HL-60/S4 treated with phorbol 12-myristate 13-acetate at 8.2 ng/mL for 4 days and 3 days (cell line): ENCODE results near the gene MFNG.
"Not testable (repeated sequence)": the region's sequence is repeated elsewhere in the genome, so short reads cannot be mapped to it uniquely, and the experiment has no call there.

Experiments used
- in situ Hi-C: fragments of 300-500 bp; cut with MboI; formaldehyde crosslinking; loops from 2 replicates; pipeline ENCODE4 v1.15.0; 2022; ENCODE audit warnings: low sequenced_read_pairs

MFNG gene

GRCh38 chr22:37486224-37486845, at the start of gene MFNG:
Gene MFNG (minus strand): TSS chr22:37486384. CDS start chr22:37486177, 207 bp downstream.
- in situ Hi-C loops: no loop called here

- in situ Hi-C loops: no loop called here
Observed at GRCh38 chr22:37535159-37535558, 49.0 kb upstream of the MFNG start.

GRCh38 chr22:37534445-37534844, 48.3 kb upstream of the MFNG start:
- in situ Hi-C loops: no loop called here

DNA sequence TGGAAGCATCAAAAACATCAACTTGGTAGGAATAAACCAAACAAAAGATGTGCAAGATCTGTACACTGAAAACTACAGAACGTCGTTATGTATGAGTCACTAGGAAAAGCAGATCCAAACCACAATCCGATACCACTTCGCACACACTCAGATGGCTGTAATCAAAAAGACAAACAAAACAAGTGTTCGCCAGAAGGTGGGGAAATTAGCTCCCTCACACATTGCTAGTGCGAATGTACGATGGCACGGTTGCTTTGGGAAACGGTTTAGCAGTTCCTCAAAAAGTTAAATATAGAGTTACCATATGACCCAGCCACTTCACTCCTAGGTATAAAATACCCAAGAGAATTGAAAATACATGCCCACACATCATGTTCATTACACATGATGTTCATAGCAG, 47.8 kb upstream of the MFNG start:
- in situ Hi-C loops: no loop called here

- in situ Hi-C loops: no loop called here
Observed at GRCh38 chr22:37529652-37530345, 43.6 kb upstream of the MFNG start.

DNA sequence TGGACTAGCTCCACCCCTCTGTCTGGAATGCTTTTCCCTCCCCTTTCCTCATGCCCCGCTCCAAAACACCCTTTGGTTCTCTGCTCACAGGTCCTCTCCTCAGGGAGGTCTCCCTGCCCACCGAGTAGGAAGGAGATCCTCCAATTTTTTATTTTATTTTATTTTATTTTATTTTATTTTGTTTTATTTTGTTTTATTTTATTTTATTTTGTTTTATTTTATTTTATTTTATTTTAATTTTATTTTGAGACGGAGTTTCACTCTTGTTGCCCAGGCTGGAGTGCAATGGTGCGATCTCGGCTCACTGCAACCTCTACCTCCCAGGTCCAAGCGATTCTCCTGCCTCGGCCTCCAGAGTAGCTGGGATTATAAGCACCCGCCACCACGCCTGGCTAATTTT, 41.8 kb upstream of the MFNG start:
- in situ Hi-C loops: not testable (repeated sequence)

DNA sequence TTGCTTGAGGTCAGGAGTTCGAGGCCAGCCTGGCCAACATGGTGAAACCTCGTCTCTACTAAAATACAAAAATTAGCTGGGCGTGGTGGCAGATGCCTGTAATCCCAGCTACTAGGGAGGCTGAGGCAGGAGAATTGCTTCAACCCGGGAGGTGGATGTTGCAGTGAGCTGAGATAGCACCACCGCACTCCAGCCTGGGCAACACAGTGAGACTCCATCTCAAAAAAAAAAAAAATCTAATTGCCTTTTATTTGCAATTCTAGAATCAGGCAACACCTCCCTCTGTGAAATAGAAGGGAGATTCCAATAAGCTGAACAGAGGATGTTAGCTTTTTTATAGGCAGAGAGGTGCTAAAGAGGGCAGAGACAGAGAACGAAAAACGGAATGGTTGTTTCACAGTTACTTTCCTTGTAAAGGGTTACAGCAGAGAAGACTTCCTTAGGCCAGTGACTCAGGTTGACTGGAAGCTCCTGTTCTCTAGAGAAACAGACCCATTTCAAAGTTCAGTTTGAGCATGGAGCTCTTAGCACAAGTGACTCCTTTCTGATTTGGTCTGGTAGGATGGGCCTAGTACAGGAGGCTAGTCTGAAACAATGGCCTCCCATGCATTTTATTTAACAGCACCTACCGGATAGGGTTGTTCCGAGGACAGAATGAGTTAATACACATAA, 41.0 kb upstream of the MFNG start:
- in situ Hi-C loops: not testable (repeated sequence)

DNA sequence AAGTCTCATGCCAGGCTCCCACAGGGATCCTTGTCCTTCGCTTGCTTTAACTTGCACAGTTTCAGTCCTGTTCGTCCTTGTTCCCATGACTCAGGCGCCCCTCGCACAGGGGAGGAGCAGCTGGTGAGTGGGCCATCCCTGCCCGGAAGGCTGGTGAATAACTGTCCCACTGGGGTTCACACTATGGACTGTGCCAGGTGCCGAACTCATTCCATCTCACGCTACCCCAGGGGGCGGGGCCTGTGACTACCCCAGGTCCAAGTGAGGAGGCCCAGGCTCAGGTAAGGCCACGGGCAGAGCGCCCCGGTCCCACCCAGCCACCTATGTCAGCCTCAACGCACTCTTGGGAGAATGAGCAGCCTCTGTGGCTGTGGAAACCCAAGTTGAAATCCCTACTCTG, 40.2 kb upstream of the MFNG start:
- in situ Hi-C loops: no loop called here

DNA sequence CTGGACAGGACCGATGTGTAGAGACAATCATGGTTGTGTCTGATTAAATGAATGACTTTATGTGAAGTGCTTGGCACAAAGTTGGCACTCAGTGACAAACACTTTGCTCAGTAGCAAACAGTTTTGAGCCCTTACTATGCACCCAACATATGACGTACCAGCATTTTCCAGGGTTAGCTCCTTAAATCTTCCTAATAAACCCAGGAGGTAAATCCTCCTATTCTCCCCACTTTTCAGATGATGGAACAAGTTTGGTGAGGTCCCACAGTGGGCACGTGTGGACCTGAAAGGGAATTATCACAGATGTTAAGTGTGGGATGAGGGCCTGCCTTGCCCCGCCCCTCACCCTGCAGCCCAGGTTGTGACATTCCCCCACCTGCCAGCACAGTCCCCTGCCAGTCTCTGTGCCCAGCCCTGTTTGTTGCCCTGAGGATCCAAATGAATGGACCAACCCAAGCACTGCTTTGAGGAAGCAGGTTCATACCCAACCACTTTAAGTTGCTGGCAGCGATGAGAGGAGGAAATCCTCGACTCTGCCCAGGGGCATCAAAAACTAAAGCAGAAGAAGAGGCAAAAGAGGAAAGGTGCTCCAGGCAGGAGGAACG, 39.7 kb upstream of the MFNG start:
- in situ Hi-C loops: no loop called here

DNA sequence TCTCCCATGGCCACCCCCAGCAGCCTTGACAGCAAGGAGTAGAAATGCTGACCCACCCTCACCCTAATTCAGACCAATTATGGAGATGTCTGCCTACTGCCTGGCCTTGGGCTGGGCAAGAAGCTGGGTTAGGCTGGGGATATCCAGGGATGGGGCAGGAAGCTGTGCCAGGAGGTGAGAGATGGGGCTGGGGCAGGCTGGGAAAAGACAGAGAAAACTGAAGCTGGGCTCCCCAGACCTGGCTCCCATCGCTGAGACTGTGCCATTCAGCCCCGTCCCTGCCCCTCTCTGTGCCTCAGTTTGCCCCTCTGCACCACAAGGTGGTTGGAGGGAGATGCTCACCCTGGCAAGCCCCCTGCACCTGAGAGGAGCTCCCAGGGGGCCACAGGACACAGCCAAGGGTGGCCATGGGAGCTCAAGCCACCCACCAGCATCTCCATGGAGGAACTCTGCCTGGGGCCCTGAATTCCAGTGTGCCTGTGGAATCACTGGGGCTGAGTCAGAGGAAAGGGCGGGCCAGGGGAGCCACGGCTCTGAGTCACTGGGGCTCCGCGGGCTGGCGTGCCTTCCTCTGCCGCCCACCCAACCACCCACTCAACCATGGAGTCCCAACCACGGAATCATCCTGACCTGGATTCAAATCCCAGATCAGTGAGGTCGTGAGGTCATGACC, 39.0 kb upstream of the MFNG start:
- in situ Hi-C loops: no loop called here

- in situ Hi-C loops: no loop called here
Observed at GRCh38 chr22:37522482-37522881, 36.3 kb upstream of the MFNG start.

- in situ Hi-C loops: no loop called here
Observed at GRCh38 chr22:37521236-37521739, 35.1 kb upstream of the MFNG start.

- in situ Hi-C loops: no loop called here
Observed at GRCh38 chr22:37520776-37521191, 34.6 kb upstream of the MFNG start.

DNA sequence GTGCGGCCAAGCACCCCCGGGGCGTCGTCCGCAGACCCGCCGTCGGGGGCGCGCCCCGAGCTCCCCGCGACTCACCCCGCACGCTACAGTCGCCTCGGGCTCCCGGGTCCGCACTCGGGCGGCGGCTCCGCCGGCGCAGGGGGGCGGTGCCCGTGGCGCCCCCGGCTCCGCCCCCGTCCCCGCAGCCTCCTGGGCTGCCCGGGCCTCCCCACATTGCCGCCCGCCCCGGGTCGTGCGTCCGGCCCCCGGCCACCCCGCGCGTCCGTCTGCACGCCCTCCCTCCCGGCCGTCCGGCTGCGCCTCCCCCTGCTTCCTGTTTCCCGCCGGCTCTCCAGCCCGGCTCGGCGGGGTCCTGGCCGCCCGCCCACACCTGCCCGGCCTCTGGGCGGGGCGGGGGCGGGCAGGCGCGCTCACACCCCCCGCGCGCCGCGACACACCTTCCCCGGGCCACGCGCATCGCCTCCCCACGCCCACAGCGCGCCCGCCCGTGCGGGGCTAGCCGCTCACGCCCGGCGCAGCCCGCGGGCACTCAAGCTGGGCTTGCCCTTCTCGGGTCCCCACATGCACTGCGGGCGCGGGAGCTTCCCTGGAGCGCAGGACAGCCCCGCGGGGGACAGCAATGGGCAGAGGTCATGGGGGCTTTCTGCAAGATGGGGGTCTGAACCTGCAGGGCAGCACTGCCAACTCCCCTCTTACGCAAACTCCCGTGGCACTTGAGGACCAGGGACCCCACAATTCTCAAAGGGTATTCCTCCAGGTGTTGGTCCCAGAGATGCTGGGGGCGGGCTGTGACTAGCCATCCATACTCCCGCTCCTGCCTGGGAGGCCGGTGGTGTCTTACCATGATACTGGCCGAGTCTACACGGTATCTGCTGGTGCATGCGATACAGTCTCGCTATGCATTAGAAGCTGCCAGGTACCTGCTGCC, 33.3 kb upstream of the MFNG start, which contains the start of gene CARD10:
Gene CARD10 (minus strand): TSS at position 148 of the 928 bp plus-strand sequence. CDS start 215 bp downstream, outside the sequence.
- in situ Hi-C loops: no loop called here

DNA sequence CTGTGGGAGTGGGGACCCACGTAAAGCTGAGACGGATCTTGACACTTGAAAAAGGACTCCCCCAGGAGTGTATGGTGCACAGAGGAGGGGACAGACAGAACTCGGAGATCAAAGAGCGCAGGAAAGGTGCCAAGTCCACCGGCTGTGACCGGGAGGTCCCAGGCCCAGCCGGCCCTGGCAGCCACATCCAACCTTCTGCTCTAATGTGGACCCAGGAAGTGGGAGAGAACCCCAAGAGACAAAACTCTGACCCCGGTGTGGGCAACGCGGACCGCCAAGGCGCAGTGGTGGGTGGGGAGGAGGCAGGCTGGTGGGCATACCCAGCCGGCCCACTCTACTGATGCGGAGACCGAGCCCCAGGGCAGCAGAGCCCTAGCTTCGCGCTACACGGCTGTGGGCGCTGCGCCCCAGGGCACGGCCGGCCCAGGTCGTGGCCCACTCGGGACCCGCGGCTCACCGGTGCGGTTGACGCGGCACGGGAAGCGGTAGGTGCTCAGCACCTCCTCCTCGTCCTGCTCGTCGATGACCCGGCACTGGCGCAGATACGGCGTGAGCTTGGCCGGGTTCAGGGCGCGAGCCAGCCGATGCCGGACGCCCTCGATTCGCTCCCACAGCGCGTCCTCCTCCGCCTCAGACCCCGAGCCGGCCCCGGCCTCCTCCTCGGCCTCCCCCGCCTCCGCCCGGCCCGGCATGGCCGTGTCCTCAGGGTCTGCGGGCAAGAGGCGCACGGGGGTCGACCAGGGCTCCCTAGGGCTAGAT, 32.5 kb upstream of the MFNG start:
- in situ Hi-C loops: no loop called here

GRCh38 chr22:37517826-37518450, 31.8 kb upstream of the MFNG start:
- in situ Hi-C loops: no loop called here

- in situ Hi-C loops: no loop called here
Observed at GRCh38 chr22:37516456-37516855, 30.3 kb upstream of the MFNG start.

DNA sequence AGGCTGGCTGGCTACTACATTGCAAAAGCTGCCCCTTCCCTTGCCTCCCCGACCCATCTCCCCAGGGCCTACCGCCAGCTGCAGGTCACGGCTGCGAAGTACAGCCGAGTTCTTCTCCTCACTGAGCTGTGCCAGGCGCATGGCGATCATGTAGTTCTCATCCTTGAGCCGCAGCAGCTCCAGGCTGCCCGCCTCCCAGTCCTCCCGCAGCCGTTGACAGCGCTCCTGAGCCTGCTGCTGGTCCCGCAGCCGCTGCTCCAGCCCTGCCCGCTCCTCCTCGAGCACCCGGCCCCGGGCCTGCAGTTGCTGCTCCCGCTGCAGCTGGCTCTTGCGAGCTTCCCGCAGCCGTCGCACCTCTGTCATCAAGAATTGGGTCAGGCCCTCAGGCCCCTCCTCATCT, 29.7 kb upstream of the MFNG start:
- in situ Hi-C loops: no loop called here
